SH-SY5Y (cell line): ENCODE measurements around the gene ATP12A.

Experiments used
- GATA2 ChIP-seq: IDR thresholded peaks from 2 replicates; pipeline ENCODE4 v1.6.1; 2011; ENCODE audit warnings: mild to moderate bottlenecking, low read depth, low read length
- GATA3 ChIP-seq: IDR thresholded peaks from 2 replicates; pipeline ENCODE4 v1.6.1; 2011; ENCODE audit warnings: low read depth, mild to moderate bottlenecking, low read length, moderate library complexity

- TF ChIP-seq GATA3 (no peak), GATA2 (no peak)
These were observed 79.0 kb downstream of the ATP12A start for GRCh38 chr13:24759197-24759596.
